GM15510 (cell line): Measurements from ENCODE around the gene DNAH6.

Experiments
- POLR2A ChIP-seq: IDR thresholded peaks from 3 replicates; pipeline ENCODE4 v1.6.1; 2011; ENCODE audit warnings: borderline replicate concordance; ENCODE audit not compliant: insufficient read length; ENCODE audit errors: extremely low read depth

DNAH6 gene

GRCh38 chr2:84516234-84516986 is at the start of gene DNAH6:
Gene DNAH6 (plus strand): TSS chr2:84516498. CDS start chr2:84517827, 1,329 bp downstream.
- TF ChIP-seq POLR2A: no peak

- no peak for TF ChIP-seq POLR2A
Measured at GRCh38 chr2:84467389-84467788, 48.9 kb upstream of the DNAH6 start.

GRCh38 chr2:84472856-84473565 is 43.3 kb upstream of the DNAH6 start:
- no peak for TF ChIP-seq POLR2A

- TF ChIP-seq POLR2A: no peak
Measured at GRCh38 chr2:84474176-84474575, 42.1 kb upstream of the DNAH6 start.

- no peak for TF ChIP-seq POLR2A
Measured at GRCh38 chr2:84477886-84478285, 38.4 kb upstream of the DNAH6 start.

- TF ChIP-seq POLR2A: no peak
Measured at GRCh38 chr2:84478867-84479266, 37.4 kb upstream of the DNAH6 start.

GRCh38 chr2:84481702-84482101 is 34.6 kb upstream of the DNAH6 start:
- TF ChIP-seq POLR2A: no peak

- no peak for TF ChIP-seq POLR2A
Measured at GRCh38 chr2:84482603-84483002, 33.7 kb upstream of the DNAH6 start.

GRCh38 chr2:84483320-84483719 is 33.0 kb upstream of the DNAH6 start:
- TF ChIP-seq POLR2A: no peak

- TF ChIP-seq POLR2A: no peak
Measured at GRCh38 chr2:84486441-84487115, 29.7 kb upstream of the DNAH6 start.

GRCh38 chr2:84487298-84487996 is 28.9 kb upstream of the DNAH6 start:
- TF ChIP-seq POLR2A: no peak

GRCh38 chr2:84491256-84491655 is 25.0 kb upstream of the DNAH6 start:
- no peak for TF ChIP-seq POLR2A

- TF ChIP-seq POLR2A: no peak
Measured at GRCh38 chr2:84491741-84492140, 24.6 kb upstream of the DNAH6 start.

- no peak for TF ChIP-seq POLR2A
Measured at GRCh38 chr2:84492571-84492970, 23.7 kb upstream of the DNAH6 start.

- no peak for TF ChIP-seq POLR2A
Measured at GRCh38 chr2:84493514-84493913, 22.8 kb upstream of the DNAH6 start.
